ENCODE data around the gene CRTAP. TPM values are rescaled to one million over a fixed set of nuclear protein-coding genes. Genes with fewer than 3 reads are reported as not detected.

The CRTAP gene
- total RNA-seq, 1 experiment from 2014 or later = 104 TPM

DNA sequence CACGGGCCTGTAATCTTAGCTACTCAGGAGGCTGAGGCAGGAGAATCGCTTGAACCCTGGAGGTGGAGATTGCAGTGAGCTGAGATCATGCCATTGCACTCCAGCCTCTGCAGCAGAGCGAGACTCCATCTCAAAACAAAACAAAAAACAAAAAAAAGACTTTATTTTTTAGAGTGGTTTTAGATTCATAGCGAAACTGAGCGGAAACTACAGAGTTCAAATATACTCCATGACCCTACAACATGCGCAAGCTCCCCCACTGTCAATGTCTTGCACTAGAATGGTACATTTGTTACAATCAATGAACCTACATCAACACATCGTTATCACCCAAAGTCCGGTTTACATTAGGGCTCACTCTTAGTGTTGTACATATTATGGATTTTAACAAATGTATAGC lies 2.2 kb upstream of the CRTAP start:
- Histone ChIP-seq H3K4me1 (ENCODE audit: control insufficient read depth in 1 of 2, insufficient read depth in 2 of 2, low read length in 2 of 2) (peaks cover 17 to 24% of the 10 kb centered on the region in 2 experiments), H3K4me3 (replicated peaks in 1 of 2; ENCODE audit: low read depth in 1 of 2, low read length in 2 of 2) (no peak overlapping the region), H3K9me2 (ENCODE audit: insufficient read depth) (no peaks in the 10 kb centered on the region), H3K9me3 (ENCODE audit: control insufficient read depth in 1 of 2, insufficient read depth in 1 of 2, low read depth in 1 of 2, low read length in 2 of 2) (no peaks in the 10 kb centered on the region), H3K27ac (ENCODE audit: low read depth, low read length) (no peak overlapping the region), H2AFZ (ENCODE audit: low read depth, low read length, poor library complexity, severe bottlenecking) (no peak overlapping the region), H3K36me3 (ENCODE audit: control insufficient read depth in 1 of 2, insufficient read depth in 2 of 2, low read length in 2 of 2) (no peaks in the 10 kb centered on the region), H4K20me1 (ENCODE audit: insufficient read depth) (no peaks in the 10 kb centered on the region), H3K79me2 (ENCODE audit: insufficient read depth, low read length) (0 out of 2 replicates have a peak, but pooled peaks cover 5% of the 10 kb centered on the region), H3K9ac (ENCODE audit: low read length) (no peak overlapping the region), H3K4me2 (ENCODE audit: low read length) (no peak overlapping the region), H3K27me3 (ENCODE audit: insufficient read depth, low read length) (no peaks in the 10 kb centered on the region)
- RAD21 ChIA-PET (ENCODE audit: low non-redundant PET in 1 of 2, low total read pairs in 2 of 2, uncharacterized antibody in 2 of 2, unreplicated experiment in 2 of 2) = no interaction called here
- BruUV-seq (replicated peaks) = no TSS peak
- DNase-seq (ENCODE audit: low read depth, low spot score) = no peak
- TF ChIP-seq ZNF274 (IDR thresholded peaks at IDR 0.05; ENCODE audit: low read depth, low read length) = no peak
- no peak for TF ChIP-seq ZFX (IDR thresholded peaks at IDR 0.05)
- TF ChIP-seq, protein P1, sequence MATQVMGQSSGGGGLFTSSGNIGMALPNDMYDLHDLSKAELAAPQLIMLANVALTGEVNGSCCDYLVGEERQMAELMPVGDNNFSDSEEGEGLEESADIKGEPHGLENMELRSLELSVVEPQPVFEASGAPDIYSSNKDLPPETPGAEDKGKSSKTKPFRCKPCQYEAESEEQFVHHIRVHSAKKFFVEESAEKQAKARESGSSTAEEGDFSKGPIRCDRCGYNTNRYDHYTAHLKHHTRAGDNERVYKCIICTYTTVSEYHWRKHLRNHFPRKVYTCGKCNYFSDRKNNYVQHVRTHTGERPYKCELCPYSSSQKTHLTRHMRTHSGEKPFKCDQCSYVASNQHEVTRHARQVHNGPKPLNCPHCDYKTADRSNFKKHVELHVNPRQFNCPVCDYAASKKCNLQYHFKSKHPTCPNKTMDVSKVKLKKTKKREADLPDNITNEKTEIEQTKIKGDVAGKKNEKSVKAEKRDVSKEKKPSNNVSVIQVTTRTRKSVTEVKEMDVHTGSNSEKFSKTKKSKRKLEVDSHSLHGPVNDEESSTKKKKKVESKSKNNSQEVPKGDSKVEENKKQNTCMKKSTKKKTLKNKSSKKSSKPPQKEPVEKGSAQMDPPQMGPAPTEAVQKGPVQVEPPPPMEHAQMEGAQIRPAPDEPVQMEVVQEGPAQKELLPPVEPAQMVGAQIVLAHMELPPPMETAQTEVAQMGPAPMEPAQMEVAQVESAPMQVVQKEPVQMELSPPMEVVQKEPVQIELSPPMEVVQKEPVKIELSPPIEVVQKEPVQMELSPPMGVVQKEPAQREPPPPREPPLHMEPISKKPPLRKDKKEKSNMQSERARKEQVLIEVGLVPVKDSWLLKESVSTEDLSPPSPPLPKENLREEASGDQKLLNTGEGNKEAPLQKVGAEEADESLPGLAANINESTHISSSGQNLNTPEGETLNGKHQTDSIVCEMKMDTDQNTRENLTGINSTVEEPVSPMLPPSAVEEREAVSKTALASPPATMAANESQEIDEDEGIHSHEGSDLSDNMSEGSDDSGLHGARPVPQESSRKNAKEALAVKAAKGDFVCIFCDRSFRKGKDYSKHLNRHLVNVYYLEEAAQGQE (IDR thresholded peaks at IDR 0.05; ENCODE audit: low read depth) = no peak
- no peak for TF ChIP-seq ELF1 (IDR thresholded peaks at IDR 0.05; ENCODE audit: borderline replicate concordance, low read depth)
- TF ChIP-seq SRF (IDR thresholded peaks at IDR 0.05; ENCODE audit: low read depth) = no peak
- TF ChIP-seq CBX3 (IDR thresholded peaks at IDR 0.05; ENCODE audit: low read depth) = no peak
- TF ChIP-seq YY1 (IDR thresholded peaks at IDR 0.05; ENCODE audit: extremely low read depth, insufficient replicate concordance, low read depth, low read length) = no peak
- no peak for ATAC-seq
- POLR2A ChIA-PET = no interaction called here
- intact Hi-C loops (cut with micrococcal nuclease) = no loop called here
- CTCF ChIA-PET = no interaction called here
